Esophagus (tissue), 2 donors: ENCODE results near the gene PKNOX2. TPM values are rescaled to one million over a fixed set of nuclear protein-coding genes. Genes with fewer than 3 reads are reported as not detected.

Experiments
- H3K27ac ChIP-seq, 2 donors: one replicate each; pipeline ENCODE4 v1.5.1; 2013; ENCODE audit warnings: low read depth in 2 of 2, mild to moderate bottlenecking in 2 of 2, inconsistent platforms in 1 of 2, low read length in 1 of 2, moderate library complexity in 1 of 2
- H3K27me3 ChIP-seq, 2 donors: one replicate each; pipeline ENCODE4 v1.6.1; 2013; ENCODE audit warnings: low read length in 2 of 2, control low read depth in 1 of 2, mild to moderate bottlenecking in 1 of 2; ENCODE audit not compliant: insufficient read depth in 2 of 2, control insufficient read depth in 1 of 2
- H3K36me3 ChIP-seq, 2 donors: one replicate each; pipeline ENCODE4 v1.6.1; 2013; ENCODE audit warnings: low read length in 1 of 2; ENCODE audit not compliant: control insufficient read depth in 2 of 2, insufficient read depth in 2 of 2
- H3K4me1 ChIP-seq, 2 donors: one replicate each; pipeline ENCODE4 v1.6.1; 2013; ENCODE audit warnings: low read length in 1 of 2; ENCODE audit not compliant: control insufficient read depth in 2 of 2, insufficient read depth in 2 of 2
- H3K4me3 ChIP-seq, 2 donors: one replicate each; pipeline ENCODE4 v1.5.1; 2013; ENCODE audit warnings: low read length in 2 of 2, mild to moderate bottlenecking in 2 of 2, low read depth in 1 of 2, moderate library complexity in 1 of 2
- H3K9me3 ChIP-seq, 2 donors: one replicate each; pipeline ENCODE4 v1.6.1; 2013; ENCODE audit warnings: mild to moderate bottlenecking in 2 of 2, low read depth in 1 of 2, low read length in 1 of 2, moderate library complexity in 1 of 2; ENCODE audit not compliant: control insufficient read depth in 2 of 2, insufficient read depth in 1 of 2
- WGBS, 2 donors: extraction: QIAGEN DNeasy Blood & Tissue Kit; methylation state at CpG; one replicate each; pipeline ENCODE4 v1.1.7; 2013; 5-methylcytosine and 5-hydroxymethylcytosine counted together
- polyA plus RNA-seq, 2 donors: library from polyadenylated mRNA; stranded (reverse); fragments of 200-250 nt; gene quantifications; one replicate each; pipeline ENCODE4 v1.2.3, GENCODE V29; 2013
- donor health status: healthy with polysubstance abuse.
- donor health status: Bipolar disorder and iron deficiency.

PKNOX2 gene
- polyA plus RNA-seq, 2 donors = 0.24 to 0.43 TPM

DNA sequence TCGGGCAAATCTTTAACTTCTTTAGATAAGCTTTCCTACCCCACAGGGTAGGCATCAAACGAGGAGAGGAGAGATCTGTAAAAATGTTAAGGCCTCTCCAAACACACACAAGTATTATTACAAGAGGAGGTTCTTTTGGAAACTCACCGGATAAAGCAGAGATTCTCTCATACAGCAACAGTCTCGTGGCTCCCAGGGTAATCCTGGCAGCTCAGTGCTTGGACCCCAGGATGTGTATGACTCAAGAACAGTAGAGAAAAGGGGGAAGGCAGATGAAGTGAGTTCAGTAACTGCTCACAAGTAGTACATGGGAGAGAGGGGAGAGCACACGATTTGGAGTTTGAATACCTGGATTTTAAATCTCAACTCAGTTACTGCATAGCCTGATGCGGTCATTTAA is 210.6 kb downstream of the PKNOX2 start:
- H3K4me3 ChIP-seq = no peak overlapping the region
- WGBS, 2 donors = 66 to 79% methylated on average over 6 of the region's 6 CpGs
- H3K9me3 ChIP-seq = no peaks in the 10 kb centered on the region
- peaks cover 0 to 3% of the 10 kb centered on the region in 2 donors for H3K4me1 ChIP-seq
- H3K36me3 ChIP-seq = no peaks in the 10 kb centered on the region
- H3K27me3 ChIP-seq = no peaks in the 10 kb centered on the region
- no peak overlapping the region for H3K27ac ChIP-seq

DNA sequence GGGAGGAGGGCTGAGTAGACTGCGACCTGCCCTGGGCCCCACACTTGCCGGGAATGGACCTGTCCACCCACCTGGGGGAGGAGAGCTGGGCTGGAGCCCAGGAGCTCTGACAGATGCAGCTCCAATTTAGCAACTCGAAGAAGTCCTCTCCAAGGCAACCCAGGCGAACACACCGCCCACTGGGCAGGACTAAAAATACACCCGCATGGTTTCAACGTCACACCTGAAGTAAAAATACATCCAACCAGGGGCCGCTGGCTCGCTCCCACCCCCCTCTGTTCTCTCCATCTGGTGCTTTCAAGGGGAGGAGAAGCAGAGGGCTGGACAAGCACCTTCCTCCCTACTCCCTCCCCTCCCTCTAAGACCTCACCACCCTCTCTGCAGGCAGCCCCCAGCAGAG is 211.6 kb downstream of the PKNOX2 start:
- no peaks in the 10 kb centered on the region for H3K9me3 ChIP-seq
- WGBS, 2 donors = 30 to 37% methylated on average over 9 of the region's 9 CpGs
- peaks cover 0 to 3% of the 10 kb centered on the region in 2 donors for H3K4me1 ChIP-seq
- no peak overlapping the region for H3K27ac ChIP-seq
- H3K36me3 ChIP-seq = no peaks in the 10 kb centered on the region
- no peaks in the 10 kb centered on the region for H3K27me3 ChIP-seq
- H3K4me3 ChIP-seq = no peak overlapping the region

DNA sequence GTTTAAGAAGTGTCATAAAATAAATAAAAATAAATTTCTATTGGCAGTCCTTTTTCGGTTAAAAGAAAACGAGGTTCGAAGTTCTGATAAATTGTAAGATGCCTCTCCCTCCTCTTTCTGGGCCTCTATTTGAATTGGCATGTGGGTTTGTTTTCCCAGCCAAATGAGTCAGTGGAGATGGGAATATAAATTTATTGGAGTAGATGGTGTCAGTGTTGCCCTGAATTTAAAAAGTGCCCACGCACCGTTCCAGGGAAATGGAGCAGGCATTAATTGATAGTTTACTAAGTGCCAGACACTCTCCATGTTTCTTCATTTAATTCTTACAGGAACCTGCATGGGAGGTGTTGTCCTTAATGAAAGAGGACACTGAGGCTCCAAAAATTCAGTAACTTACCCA is 212.3 kb downstream of the PKNOX2 start:
- peaks cover 0 to 3% of the 10 kb centered on the region in 2 donors for H3K4me1 ChIP-seq
- no peaks in the 10 kb centered on the region for H3K27me3 ChIP-seq
- no peaks in the 10 kb centered on the region for H3K36me3 ChIP-seq
- H3K27ac ChIP-seq = no peak overlapping the region
- WGBS, 2 donors = 38 to 49% methylated on average over 5 of the region's 5 CpGs
- H3K4me3 ChIP-seq = no peak overlapping the region
- no peaks in the 10 kb centered on the region for H3K9me3 ChIP-seq

DNA sequence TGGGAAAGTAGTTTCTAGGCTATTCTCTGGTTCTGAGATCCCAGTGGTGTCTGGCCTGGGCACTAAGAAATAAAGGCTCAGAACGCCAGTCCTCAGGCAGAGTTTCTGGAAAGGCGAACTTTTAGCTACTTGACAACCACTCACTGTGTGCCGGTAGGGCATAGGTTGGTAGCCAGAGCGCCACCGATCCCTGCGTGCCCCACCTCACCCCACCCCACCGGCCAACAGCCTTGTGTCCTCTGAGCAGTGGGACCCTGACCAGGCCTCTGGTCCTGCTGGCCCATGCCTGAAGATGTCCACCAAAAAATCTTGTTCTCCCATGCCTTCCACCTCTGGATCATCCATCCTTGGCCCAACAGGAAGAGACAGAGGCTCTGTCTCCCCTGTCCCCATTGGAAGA is 213.5 kb downstream of the PKNOX2 start:
- WGBS, 2 donors = 93 to 97% methylated on average over 7 of the region's 7 CpGs
- H3K27ac ChIP-seq = no peak overlapping the region

DNA sequence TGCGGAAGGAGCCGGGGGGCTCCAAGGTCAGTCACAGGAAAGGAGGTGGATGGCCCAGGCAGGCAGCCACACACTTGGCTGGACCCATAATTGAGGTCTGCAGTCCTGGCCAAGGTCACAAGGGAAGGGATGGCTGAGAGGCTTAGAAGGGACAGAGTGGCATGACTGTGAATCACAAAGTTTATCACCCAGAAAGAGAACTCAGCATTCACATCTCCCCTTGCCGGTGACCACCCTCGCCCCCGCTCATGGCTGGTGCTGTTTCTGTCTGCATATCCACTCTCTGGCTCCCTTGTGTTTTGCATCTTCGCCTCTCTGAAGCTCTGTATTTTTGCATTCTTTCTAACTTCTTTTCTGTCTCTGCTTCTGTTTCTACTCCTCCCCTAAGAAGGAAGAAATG is 214.0 kb downstream of the PKNOX2 start:
- Histone ChIP-seq H3K36me3 (no peaks in the 10 kb centered on the region), H3K4me3 (no peak overlapping the region), H3K4me1 (peaks cover 0 to 3% of the 10 kb centered on the region in 2 donors), H3K27ac (no peak overlapping the region), H3K9me3 (no peaks in the 10 kb centered on the region), H3K27me3 (no peaks in the 10 kb centered on the region)
- 92 to 95% methylated on average over 6 of the region's 6 CpGs for WGBS, 2 donors

More for the DNA sequence above, 213.5 kb downstream of the PKNOX2 start:
- no peaks in the 10 kb centered on the region for H3K9me3 ChIP-seq
- H3K4me1 ChIP-seq = peaks cover 0 to 3% of the 10 kb centered on the region in 2 donors
- H3K36me3 ChIP-seq = no peaks in the 10 kb centered on the region
- no peaks in the 10 kb centered on the region for H3K27me3 ChIP-seq
- H3K4me3 ChIP-seq = no peak overlapping the region

DNA sequence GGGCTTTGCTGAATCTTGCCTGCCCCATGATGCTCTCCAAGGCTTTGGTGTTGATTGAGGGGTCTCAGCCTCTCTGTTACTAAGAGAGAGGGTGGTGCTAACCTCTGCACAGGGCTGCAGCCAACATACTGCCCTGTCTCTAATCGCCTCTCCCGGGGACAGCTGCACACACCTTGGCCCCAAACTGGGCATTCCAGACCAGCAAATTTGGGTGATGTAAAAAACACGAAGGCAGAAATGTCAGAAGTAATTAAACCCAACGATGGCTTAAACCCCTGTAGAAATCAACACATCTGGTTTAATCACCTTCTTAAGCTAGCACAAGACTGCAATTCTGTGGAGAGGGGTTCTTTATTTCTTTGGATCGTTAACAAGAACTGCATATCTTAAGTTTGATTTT is 215.0 kb downstream of the PKNOX2 start:
- H3K27me3 ChIP-seq = no peaks in the 10 kb centered on the region
- H3K9me3 ChIP-seq = no peaks in the 10 kb centered on the region
- no peak overlapping the region for H3K4me3 ChIP-seq
- peaks cover 0 to 3% of the 10 kb centered on the region in 2 donors for H3K4me1 ChIP-seq
- 72 to 84% methylated on average over 5 of the region's 5 CpGs for WGBS, 2 donors
- H3K36me3 ChIP-seq = no peaks in the 10 kb centered on the region
- no peak overlapping the region for H3K27ac ChIP-seq

DNA sequence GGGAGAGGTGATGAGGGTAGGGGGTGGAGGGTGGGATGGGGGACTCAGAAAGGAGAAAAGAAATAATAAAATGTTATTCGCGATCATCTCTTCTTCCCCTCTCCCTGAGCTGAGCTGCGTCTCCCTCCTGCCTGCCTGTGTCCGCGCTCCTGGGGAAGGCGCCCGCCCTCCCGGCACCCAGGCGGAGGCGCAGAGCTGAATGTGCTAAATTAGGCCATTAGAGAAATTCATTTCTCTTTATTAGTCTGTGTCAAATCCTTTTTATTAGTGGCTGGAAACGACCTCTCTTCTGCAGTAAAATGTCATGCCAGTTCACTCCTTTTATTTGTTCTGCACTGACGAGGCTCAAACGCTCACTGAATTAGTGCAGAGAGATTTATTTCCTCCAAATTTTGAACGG is 215.4 kb downstream of the PKNOX2 start:
- Histone ChIP-seq H3K27me3 (no peaks in the 10 kb centered on the region), H3K4me3 (no peak overlapping the region), H3K27ac (no peak overlapping the region), H3K4me1 (peaks cover 0 to 3% of the 10 kb centered on the region in 2 donors), H3K9me3 (no peaks in the 10 kb centered on the region), H3K36me3 (no peaks in the 10 kb centered on the region)
- 83% methylated on average over 14 of the region's 14 CpGs for WGBS, 2 donors

DNA sequence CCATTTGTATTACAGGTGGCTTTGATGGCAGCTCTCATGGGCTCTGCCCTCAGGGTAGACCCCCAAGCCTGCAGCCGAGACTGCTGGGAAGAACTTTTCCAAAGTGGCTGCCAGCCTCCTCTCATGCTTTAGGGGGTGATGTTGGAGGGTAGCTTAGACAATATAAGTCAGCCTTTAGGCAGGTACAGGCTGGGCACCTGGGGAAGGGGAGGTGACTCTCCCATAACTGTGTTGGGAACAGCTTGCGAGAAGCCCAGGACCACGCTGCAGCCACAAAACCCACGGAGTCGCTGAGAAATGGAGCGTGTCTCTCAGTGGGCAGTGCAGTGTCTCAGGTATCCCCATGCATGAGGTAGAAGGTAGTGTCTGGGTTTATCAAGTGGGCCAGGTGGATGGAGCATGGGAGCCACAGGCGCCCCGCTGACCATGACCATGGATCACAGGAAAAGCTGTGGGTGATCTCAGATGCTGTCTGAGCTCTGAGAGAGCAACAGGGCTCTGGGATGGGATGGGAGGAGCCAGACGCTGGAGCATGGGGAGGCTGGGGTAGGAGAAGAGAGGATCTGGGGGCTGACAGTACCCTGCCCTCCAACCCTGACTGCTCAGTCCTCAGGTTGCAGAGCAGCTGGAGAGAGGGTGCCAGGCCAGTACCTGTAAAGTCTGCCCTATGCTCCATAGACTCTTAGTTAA is 216.3 kb downstream of the PKNOX2 start:
- Histone ChIP-seq H3K27me3 (no peaks in the 10 kb centered on the region), H3K4me3 (no peak overlapping the region), H3K36me3 (no peaks in the 10 kb centered on the region), H3K9me3 (no peaks in the 10 kb centered on the region), H3K27ac (no peak overlapping the region), H3K4me1 (peaks cover 0 to 3% of the 10 kb centered on the region in 2 donors)
- 83 to 90% methylated on average over 9 of the region's 9 CpGs for WGBS, 2 donors

DNA sequence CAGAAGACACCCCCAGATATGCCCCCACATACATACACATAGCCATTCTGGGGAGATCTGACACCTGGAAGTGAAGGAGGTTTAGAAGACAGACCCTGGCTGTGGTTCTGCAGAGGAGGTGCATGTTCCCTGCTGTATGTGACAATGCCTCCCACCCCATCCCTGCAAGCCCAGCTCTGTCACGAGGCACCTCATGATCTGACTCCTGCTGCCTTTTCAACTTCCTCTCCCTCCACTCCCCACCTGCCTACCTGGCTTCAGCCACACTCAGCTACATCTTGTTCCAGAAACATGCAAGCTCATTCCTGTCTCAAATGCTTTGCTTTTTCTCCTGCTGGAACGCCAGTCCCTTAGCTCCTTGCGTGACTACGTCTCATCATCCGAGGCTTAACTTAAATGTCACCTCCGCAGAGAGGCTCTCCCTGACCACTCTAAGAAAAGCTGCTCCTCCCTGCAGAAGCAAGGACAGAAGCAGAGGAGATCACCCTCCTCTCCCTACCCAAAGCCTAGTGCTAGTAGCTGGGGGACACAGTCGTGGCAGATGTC is 217.0 kb downstream of the PKNOX2 start:
- no peaks in the 10 kb centered on the region for H3K36me3 ChIP-seq
- 55 to 69% methylated on average over 7 of the region's 7 CpGs for WGBS, 2 donors
- no peaks in the 10 kb centered on the region for H3K27me3 ChIP-seq
- H3K4me3 ChIP-seq = no peak overlapping the region
- H3K4me1 ChIP-seq = no peaks in the 10 kb centered on the region
- no peak overlapping the region for H3K27ac ChIP-seq
- H3K9me3 ChIP-seq = no peaks in the 10 kb centered on the region

DNA sequence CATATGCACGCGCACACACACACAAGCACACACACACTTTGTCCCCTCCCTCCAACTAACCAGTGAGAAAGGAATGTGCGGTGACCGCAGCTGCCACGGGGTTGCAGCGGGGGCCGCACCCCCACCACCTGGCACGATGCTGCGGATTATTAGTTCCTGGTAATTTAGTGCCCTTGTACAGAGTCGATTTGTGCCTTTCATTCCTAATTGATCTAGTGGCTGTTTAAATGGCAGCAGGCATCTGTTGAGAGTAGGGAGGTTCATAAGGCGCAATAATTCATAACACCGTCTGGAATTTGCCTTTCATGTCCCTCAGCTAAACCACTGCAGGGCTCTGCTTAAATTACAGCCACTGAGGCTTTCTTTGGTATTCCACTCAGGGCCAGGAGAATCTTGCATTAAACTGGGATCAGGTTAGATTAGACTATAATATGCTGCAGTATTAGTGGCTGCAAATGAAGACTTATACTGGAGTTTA is 217.8 kb downstream of the PKNOX2 start:
- no peaks in the 10 kb centered on the region for H3K27me3 ChIP-seq
- no peaks in the 10 kb centered on the region for H3K4me1 ChIP-seq
- H3K4me3 ChIP-seq = no peak overlapping the region
- H3K27ac ChIP-seq = no peak overlapping the region
- no peaks in the 10 kb centered on the region for H3K36me3 ChIP-seq
- WGBS, 2 donors = 50 to 55% methylated on average over 12 of the region's 12 CpGs
- no peaks in the 10 kb centered on the region for H3K9me3 ChIP-seq
